GM23248 (cell line): ENCODE results near the gene SLC29A4. TPM values are rescaled to one million over a fixed set of nuclear protein-coding genes. Genes with fewer than 3 reads are reported as not detected.

Source experiments
- DNase-seq: peaks from one replicate; pipeline ENCODE4 v3.0.0-alpha.2; 2015
- H2AFZ ChIP-seq: fragments of 200-600 bp; sonication (generic); 2 replicates; pipeline ENCODE4 v1.6.1; 2016; ENCODE audit warnings: antibody characterized with exemption
- H3F3A ChIP-seq: fragments of 200-600 bp; sonication (generic); 2 replicates; pipeline ENCODE4 v1.6.1; 2016; ENCODE audit warnings: mild to moderate bottlenecking, antibody characterized with exemption, mixed run types; ENCODE audit not compliant: insufficient read depth
- H3K27ac ChIP-seq: fragments of 200-600 bp; sonication (generic); 2 replicates; pipeline ENCODE4 v1.5.1; 2016; ENCODE audit warnings: mild to moderate bottlenecking
- H3K27me3 ChIP-seq: fragments of 200-600 bp; sonication (generic); replicated peaks from 2 replicates; pipeline ENCODE4 v1.6.1; 2016; ENCODE audit warnings: mild to moderate bottlenecking; ENCODE audit not compliant: insufficient read depth
- H3K36me3 ChIP-seq: fragments of 200-600 bp; sonication (generic); 2 replicates; pipeline ENCODE4 v1.6.1; 2016; ENCODE audit warnings: low read depth, mild to moderate bottlenecking
- H3K4me1 ChIP-seq: fragments of 200-600 bp; sonication (generic); 2 replicates; pipeline ENCODE4 v1.6.1; 2016; ENCODE audit warnings: mild to moderate bottlenecking; ENCODE audit not compliant: insufficient read depth
- H3K4me2 ChIP-seq: fragments of 200-600 bp; sonication (generic); one replicate; pipeline ENCODE4 v1.6.1; 2016; ENCODE audit warnings: mild to moderate bottlenecking; ENCODE audit not compliant: unreplicated experiment
- H3K4me3 ChIP-seq: fragments of 200-600 bp; sonication (generic); 2 replicates; pipeline ENCODE4 v1.5.1; 2016; ENCODE audit warnings: mild to moderate bottlenecking
- H3K79me2 ChIP-seq: fragments of 200-600 bp; sonication (generic); 2 replicates; pipeline ENCODE4 v1.6.1; 2016; ENCODE audit warnings: mild to moderate bottlenecking; ENCODE audit not compliant: insufficient read depth
- H3K9ac ChIP-seq: fragments of 200-600 bp; sonication (generic); 2 replicates; pipeline ENCODE4 v1.6.1; 2016; ENCODE audit warnings: mild to moderate bottlenecking
- H3K9me2 ChIP-seq: fragments of 200-600 bp; sonication (generic); 2 replicates; pipeline ENCODE4 v1.6.1; 2016; ENCODE audit warnings: mixed run types, mild to moderate bottlenecking, moderate library complexity; ENCODE audit not compliant: insufficient read depth
- H3K9me3 ChIP-seq: fragments of 200-600 bp; sonication (generic); one replicate; pipeline ENCODE4 v1.6.1; 2017; ENCODE audit warnings: low read depth
- H4K20me1 ChIP-seq: fragments of 200-600 bp; sonication (generic); 2 replicates; pipeline ENCODE4 v1.6.0; 2016; ENCODE audit not compliant: insufficient read depth
- EZH2 ChIP-seq: fragments of 200-600 bp; sonication (generic); IDR thresholded peaks from 2 replicates; pipeline ENCODE4 v1.6.1; 2018; ENCODE audit warnings: antibody characterized with exemption, mild to moderate bottlenecking; ENCODE audit not compliant: insufficient read depth, poor library complexity, severe bottlenecking
- EZH2phosphoT487 ChIP-seq: fragments of 200-600 bp; sonication (generic); IDR thresholded peaks from 2 replicates; pipeline ENCODE4 v1.6.1; 2018; ENCODE audit warnings: antibody characterized with exemption, moderate library complexity, mild to moderate bottlenecking, low read depth; ENCODE audit not compliant: insufficient read depth
- WGBS, 2 experiments: methylation state at CpG; one replicate each; pipeline ENCODE4 v1.1.6; 2015 to 2017; ENCODE audit warnings: low lambda C conversion rate in 2 of 2, low coverage in 1 of 2; ENCODE audit errors: missing lambda C conversion rate in 2 of 2; 5-methylcytosine and 5-hydroxymethylcytosine counted together
- in situ Hi-C: fragments of 300-500 bp; cut with MboI; formaldehyde crosslinking; loops from 2 replicates; pipeline ENCODE4 v1.15.0; 2020
- polyA plus RNA-seq: library from polyadenylated mRNA; unstranded; fragments of >200 nt; fragmentation: Nextera tagmentation; extraction: Ambion mirVana; gene quantifications from 2 replicates; pipeline ENCODE4 v1.2.1, GENCODE V29; 2016
- total RNA-seq: library from RNA; depleted of rRNA; stranded (reverse); fragments of >200 nt; shearing (Covaris generic); gene quantifications from 2 replicates; pipeline ENCODE4 v1.2.3, GENCODE V29; 2014

Gene SLC29A4
- total and polyA plus RNA-seq, 2 experiments from 2014 or later = 0.35 to 1.2 TPM

- Histone ChIP-seq H3K9ac (no peak overlapping the region), H4K20me1 (no peaks in the 10 kb centered on the region), H3K4me2 (no peak overlapping the region), H3K27ac (no peak overlapping the region), H3F3A (no peaks in the 10 kb centered on the region), H3K36me3 (peaks cover 20% of the 10 kb centered on the region), H3K79me2 (peaks cover 82% of the 10 kb centered on the region), H3K4me1 (peaks cover 12% of the 10 kb centered on the region), H3K9me2 (no peaks in the 10 kb centered on the region), H3K4me3 (no peak overlapping the region), H2AFZ (no peak overlapping the region), H3K9me3 (no peaks in the 10 kb centered on the region), H3K27me3 (no peaks in the 10 kb centered on the region)
- TF ChIP-seq EZH2 (no peak), EZH2phosphoT487 (no peak)
- DNase-seq = no peak
- 94 to 97% methylated on average over 3 of the region's 3 CpGs for WGBS, 2 experiments
- in situ Hi-C loops = no loop called here
Measured at GRCh38 chr7:5330288-5330687, 47.5 kb downstream of the SLC29A4 start.

GRCh38 chr7:5332579-5332978 lies 49.8 kb downstream of the SLC29A4 start:
- in situ Hi-C loops = no loop called here
- peaks cover 89% of the 10 kb centered on the region for H3K79me2 ChIP-seq
- H3K9ac ChIP-seq = no peak overlapping the region
- H3K4me1 ChIP-seq = peaks cover 5% of the 10 kb centered on the region
- no peak overlapping the region for H3K4me2 ChIP-seq
- TF ChIP-seq EZH2 = no peak
- TF ChIP-seq EZH2phosphoT487 = no peak
- no peak overlapping the region for H3K4me3 ChIP-seq
- H3K27me3 ChIP-seq = no peaks in the 10 kb centered on the region
- 84 to 91% methylated on average over 18 to 43 of the region's 43 CpGs for WGBS, 2 experiments
- H3K9me2 ChIP-seq = no peaks in the 10 kb centered on the region
- peaks cover 33% of the 10 kb centered on the region for H3K36me3 ChIP-seq
- no peak for DNase-seq
- H4K20me1 ChIP-seq = no peaks in the 10 kb centered on the region; the same call in 1 of the 2 replicates
- H3F3A ChIP-seq = no peaks in the 10 kb centered on the region
- no peak overlapping the region for H2AFZ ChIP-seq
- H3K27ac ChIP-seq = no peak overlapping the region
- no peaks in the 10 kb centered on the region for H3K9me3 ChIP-seq

- in situ Hi-C loops = no loop called here
- H3K4me3 ChIP-seq = no peak overlapping the region
- H3K9ac ChIP-seq = no peak overlapping the region
- no peak overlapping the region for H2AFZ ChIP-seq
- H3K27me3 ChIP-seq = no peaks in the 10 kb centered on the region
- DNase-seq = no peak
- H4K20me1 ChIP-seq = no peaks in the 10 kb centered on the region; the same call in 1 of the 2 replicates
- H3K9me2 ChIP-seq = no peaks in the 10 kb centered on the region
- no peak overlapping the region for H3K27ac ChIP-seq
- H3K79me2 ChIP-seq = peaks cover 90% of the 10 kb centered on the region
- H3K4me1 ChIP-seq = no peaks in the 10 kb centered on the region
- TF ChIP-seq EZH2phosphoT487 (no peak), EZH2 (no peak)
- H3F3A ChIP-seq = no peaks in the 10 kb centered on the region
- WGBS, 2 experiments = 82 to 87% methylated on average over 22 to 32 of the region's 32 CpGs
- no peaks in the 10 kb centered on the region for H3K9me3 ChIP-seq
- peaks cover 41% of the 10 kb centered on the region for H3K36me3 ChIP-seq
- H3K4me2 ChIP-seq = no peak overlapping the region
Measured at GRCh38 chr7:5333121-5334045, 50.6 kb downstream of the SLC29A4 start.

- H3K27ac ChIP-seq = no peak overlapping the region
- H3K79me2 ChIP-seq = peaks cover 97% of the 10 kb centered on the region
- no peak for TF ChIP-seq EZH2
- TF ChIP-seq EZH2phosphoT487 = no peak
- H4K20me1 ChIP-seq = no peaks in the 10 kb centered on the region; the same call in 1 of the 2 replicates
- no peaks in the 10 kb centered on the region for H3K9me3 ChIP-seq
- peaks cover 49% of the 10 kb centered on the region for H3K36me3 ChIP-seq
- no peaks in the 10 kb centered on the region for H3F3A ChIP-seq
- WGBS, 2 experiments = 80 to 81% methylated on average over 8 of the region's 8 CpGs
- H3K9me2 ChIP-seq = no peaks in the 10 kb centered on the region
- H3K4me2 ChIP-seq = no peak overlapping the region
- no peak overlapping the region for H3K4me3 ChIP-seq
- H3K4me1 ChIP-seq = no peaks in the 10 kb centered on the region
- H3K27me3 ChIP-seq = no peaks in the 10 kb centered on the region
- H2AFZ ChIP-seq = no peak overlapping the region
- H3K9ac ChIP-seq = no peak overlapping the region
- in situ Hi-C loops = no loop called here
- DNase-seq = no peak
Measured at GRCh38 chr7:5334671-5335070, 51.9 kb downstream of the SLC29A4 start.
